RPMI7951 (cell line): Measurements from ENCODE around the gene ACTR6. TPM values are rescaled to one million over a fixed set of nuclear protein-coding genes. Genes with fewer than 3 reads are reported as not detected.
"Not testable (repeated sequence)": the region's sequence is repeated elsewhere in the genome, so short reads cannot be mapped to it uniquely, and the experiment has no call there.

Experiments
- DNase-seq: peaks from one replicate; pipeline ENCODE4 v3.0.0-alpha.2; 2012; ENCODE audit warnings: low read depth
- total RNA-seq: library from RNA; depleted of rRNA; stranded (reverse); fragments of >200 nt; shearing (Covaris generic); gene quantifications from 2 replicates; pipeline ENCODE4 v1.2.3, GENCODE V29; 2014

ACTR6 gene
- total RNA-seq, 1 experiment from 2014 or later = 32.0 TPM

- no peak for DNase-seq
Measured at GRCh38 chr12:100184549-100185145, 16.0 kb upstream of the ACTR6 start.

DNA sequence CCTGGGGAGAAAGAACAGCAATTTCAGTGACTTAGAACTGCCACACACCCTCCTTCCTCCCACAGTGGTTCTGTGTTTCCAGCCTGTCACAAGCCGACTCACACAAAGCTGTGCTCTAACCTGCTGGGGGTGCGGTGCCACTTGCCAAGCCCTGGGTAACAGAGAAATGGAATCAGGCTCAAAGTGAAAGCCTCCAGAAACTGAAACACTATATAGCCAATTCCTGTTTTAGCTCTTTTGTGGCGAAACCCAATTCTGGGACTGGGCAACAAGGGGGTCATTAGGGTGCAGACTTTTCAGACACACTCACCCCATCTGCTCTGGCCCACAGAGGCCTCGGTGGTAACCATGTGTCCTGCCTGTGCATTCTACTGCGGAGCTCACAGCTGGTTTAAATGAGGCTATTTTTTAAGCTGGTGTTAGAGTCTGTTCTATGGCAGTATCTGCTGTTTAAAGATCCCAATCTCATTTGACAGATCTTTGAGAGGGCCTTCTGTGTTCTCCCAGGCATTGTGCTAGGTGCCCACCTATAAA is 15.2 kb upstream of the ACTR6 start:
- no peak for DNase-seq

GRCh38 chr12:100186071-100186470 is 14.5 kb upstream of the ACTR6 start:
- DNase-seq = no peak

GRCh38 chr12:100187068-100187467 is 13.5 kb upstream of the ACTR6 start:
- DNase-seq = no peak

DNA sequence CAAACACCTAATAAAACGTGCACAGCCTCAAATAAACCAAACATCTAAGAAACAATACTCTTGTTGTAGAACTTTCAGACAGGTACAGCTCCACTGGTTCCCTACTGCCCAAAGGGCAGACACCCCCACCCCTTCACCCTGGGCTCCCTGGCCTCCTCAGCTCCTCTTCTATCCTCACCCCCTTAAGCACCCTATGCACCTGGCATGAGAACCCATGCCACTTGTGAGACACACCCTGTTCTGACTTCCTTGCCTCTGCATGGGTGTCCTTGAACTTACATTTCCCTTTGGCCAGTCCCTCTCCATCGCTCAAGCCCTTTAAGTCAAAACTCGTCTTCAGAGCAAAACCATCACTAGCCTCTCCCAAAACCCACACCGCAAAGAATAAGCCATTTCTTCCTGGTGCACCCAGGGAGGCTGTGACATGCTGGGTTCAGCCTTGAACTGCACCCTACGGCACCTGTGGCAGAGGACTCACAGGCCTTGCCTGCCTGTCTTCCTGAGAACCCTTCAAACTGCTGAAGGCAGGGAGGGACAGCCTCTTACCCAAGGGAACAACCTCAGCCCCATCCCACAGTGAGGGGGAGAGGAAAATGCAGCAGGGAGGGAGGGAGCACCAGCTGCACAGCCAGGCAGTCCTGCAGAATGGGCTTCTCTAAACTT is 12.6 kb upstream of the ACTR6 start:
- DNase-seq = no peak

- not testable (repeated sequence) for DNase-seq
Measured at GRCh38 chr12:100188888-100189635, 11.6 kb upstream of the ACTR6 start.

DNA sequence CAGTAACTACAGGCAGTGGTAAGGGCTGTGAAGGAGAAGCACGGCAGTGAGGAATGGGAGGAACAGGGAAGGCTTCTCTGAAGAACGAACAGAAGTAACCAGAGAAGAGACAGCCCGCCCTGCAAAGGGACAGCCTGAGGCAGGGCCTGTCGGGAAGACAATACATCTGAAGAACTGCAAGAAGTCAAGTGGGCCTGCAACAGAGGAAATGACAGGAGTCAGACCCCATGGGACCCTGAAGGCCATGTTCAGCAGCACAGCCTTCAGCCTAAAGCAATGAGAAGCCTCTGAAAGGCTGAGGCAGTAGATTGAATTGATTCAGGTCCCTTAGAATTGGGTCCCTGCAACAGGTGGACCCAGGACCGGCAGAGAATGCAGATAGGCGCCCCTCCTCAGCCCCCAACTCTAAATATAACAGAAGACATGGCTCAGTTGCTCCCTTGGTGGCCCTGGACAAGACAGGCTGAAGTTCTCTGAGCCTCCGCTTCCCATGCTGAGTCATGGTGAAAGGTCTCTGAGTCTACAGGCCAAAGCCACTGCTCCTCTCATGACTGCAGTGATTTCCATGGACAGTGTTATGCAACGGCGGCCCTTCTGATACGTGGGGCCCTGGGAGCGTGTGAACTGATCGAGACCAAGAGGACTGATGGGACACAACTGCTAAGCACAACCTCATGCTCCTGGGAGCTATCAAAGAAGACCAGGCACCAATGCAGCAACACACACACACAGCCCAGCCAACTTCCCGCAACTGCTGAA is 10.8 kb upstream of the ACTR6 start:
- no peak for DNase-seq

GRCh38 chr12:100193085-100193484 is 7.5 kb upstream of the ACTR6 start:
- no peak for DNase-seq

DNA sequence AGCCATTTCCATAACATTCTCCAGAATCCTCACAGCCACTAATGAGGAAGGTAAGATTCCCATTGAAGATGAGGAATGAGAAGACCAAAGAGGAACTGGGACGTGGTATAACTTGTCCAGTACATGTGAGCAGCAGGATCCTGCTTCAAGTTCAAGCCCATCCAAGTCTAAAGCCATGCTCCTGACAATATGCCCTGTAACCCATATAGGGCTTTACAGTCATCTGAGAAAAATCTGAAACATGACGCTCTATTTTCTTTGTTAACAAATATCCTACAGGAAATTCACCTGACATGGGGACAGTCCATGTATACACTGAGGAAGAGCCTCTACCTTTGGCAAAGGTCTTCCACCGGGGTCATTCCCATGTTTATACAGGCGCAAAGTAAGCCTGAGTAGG is 3.1 kb upstream of the ACTR6 start:
- no peak for DNase-seq

DNA sequence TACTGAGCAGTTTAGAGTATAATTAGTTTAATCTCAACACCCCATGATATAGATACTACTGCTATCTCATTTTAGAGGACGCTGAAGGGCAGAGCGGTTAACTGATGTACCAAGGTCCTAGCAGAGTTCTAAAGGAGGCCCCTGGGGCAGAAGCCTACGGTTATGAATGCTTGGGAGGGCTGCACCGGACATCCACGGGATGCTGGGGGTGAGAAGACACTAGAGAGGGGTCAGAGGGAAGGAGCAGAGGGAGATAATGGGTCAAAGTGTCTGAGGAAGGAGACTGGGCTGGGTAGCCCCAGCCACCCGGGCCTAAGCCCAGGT is 1.6 kb upstream of the ACTR6 start:
- DNase-seq = no peak

DNA sequence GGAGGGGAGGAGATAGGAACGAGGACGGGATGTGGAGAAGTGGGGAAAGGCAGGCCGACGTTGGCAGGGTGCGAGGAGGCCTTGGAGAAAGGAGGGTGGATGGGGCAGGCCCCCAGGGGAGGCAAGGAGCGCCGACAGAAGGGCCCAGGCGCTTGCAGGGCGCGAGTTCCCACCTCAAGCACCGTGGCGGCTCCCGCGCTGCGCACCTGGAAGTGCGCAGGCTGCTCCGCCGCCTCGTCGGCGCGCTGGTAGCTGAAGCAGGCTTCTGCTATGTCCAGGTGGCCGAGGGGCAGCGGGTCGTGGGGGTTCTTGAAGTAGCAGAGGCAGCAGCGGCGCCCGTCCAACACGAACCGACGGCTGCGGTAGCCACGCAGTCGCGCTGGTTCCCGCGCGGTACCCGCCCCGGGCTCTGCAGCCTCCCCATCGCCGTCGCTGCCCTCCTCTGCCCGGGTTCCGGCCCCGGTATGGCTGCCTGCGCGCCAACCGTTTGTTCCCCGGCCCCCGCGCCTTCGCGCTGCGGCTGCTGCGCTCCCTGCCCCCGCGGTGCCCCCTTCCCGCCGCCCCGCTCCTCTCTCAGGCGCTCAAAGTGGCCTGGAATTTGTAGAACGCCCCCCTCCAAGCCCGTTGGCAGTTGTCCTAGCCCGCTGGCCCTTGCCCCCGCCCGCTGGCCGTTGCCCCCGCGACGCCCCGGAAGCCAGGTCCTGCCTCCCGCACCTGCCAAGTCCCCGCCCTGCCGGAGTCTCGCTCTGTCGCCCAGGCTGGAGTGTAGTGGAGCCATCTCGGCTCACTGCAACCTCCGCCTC is 1.1 kb upstream of the ACTR6 start:
- DNase-seq = peak; percentile 52

- DNase-seq = no peak
Measured at GRCh38 chr12:100201604-100202423, 1.2 kb downstream of the ACTR6 start.

DNA sequence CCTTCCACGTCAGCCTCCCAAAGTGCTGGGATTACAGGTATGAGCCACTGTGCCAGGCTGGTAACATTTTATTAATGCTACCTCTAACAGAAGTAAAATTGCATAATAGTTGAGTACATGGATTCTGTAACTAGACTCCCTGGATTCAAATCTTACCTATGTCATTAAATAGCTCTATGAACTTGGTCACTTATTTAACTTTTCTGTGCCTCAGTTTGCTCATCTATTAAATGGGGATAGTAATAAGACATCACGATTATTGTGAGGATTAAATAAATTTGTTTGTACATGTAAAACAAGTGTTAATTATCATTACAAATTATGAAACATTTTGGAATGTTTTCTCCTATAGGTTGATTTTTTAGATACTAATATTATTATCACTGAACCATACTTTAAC is 6.7 kb downstream of the ACTR6 start:
- no peak for DNase-seq

DNA sequence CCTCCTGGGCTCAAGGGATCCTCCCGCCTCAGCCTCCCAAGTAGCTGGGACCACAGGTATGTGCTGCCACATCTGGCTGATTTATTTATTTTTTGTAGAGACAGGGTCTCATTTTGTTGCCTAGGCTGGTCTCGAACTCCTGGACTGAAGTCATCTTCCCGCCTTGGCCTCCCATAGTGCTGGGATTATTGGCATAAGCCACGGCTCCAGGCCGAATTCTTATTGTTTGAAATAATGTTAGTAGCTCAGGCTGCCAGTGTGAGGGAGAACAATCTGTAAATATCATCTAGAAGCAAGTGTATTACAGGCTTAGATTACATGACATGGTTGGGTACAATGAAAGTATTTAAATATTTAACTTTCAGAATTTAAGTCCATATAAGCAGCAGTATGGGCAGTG is 8.2 kb downstream of the ACTR6 start:
- no peak for DNase-seq

DNA sequence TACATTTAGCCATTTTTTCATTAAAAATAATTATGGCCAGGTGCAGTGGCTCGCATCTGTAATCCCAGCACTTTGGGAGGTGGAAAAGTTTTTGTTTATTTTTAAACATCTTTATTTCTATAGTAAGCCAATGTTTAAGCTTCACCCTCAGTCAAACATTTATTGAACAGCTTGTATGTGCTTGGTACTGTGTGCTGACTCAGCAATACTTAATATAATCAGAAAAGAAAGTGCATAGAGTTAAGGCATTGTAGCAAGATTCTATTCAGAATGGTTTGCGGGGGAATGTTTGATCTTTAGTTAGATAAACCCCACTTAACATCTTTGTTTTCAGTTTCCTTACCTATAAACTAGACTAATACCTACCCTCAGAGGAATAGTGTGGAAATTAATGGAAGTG is 11.1 kb downstream of the ACTR6 start:
- no peak for DNase-seq

DNA sequence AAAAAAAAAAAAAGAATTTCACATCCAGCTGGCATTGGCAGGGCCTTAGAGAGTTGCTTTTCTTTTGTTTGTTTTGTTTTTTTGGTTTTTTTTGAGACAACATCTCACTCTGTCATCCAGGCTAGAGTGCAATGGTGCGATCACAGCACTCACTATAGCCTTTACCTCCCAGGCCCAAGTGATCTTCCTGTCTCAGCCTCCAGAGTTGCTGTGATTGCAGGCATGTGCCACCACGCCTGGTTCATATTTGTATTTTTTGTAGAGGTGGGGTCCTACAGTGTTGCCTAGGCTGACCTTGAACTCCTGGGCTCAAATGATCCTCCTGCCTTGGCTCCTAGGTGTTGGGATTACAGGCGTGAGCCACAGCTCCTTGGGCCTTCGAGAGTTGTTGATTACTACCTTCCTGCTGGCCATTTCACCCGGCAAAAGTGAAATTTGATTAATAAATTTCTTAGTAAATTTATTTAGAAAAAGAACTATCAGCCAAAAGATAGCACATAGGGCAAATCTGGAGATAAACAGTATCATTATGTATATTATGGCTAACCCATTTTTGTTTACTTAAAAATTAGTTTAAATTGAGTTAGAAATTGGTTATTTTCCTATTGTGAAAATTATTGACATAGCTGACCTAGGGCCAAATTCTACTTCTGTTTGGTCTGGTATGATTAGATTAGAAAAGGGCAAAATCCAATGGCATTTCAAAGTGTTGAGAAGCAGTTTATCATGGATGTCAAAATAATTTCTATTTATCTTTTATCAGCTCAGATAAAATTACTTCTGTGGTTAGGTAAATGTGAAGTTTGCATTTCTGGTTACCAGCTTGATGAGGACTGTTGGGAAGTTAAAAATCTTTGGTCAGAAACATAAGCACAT is 12.6 kb downstream of the ACTR6 start:
- no peak for DNase-seq

DNA sequence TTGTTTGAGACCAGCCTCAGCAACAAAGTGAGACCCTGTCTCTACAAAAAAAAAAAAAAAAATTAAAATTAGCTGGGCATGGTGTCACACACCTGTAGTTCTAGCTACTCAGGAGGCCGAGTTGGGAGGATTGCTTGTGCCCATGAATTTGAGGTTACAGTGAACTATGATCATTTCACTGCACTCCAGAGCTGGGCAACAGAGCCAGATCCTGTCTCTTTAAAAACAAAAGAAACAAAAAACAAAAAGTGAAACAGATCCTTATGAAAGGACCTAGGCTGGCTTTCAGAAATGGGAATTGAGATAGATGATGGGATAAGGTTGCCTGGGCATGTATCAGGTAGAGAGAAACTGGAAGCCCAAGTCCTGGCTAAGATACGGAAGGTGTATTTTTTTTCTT is 13.9 kb downstream of the ACTR6 start:
- no peak for DNase-seq

GRCh38 chr12:100215209-100215608 is 14.6 kb downstream of the ACTR6 start:
- DNase-seq = no peak

GRCh38 chr12:100216337-100216736 is 15.7 kb downstream of the ACTR6 start:
- DNase-seq = no peak
